Activated CD8-positive, alpha-beta T cell treated with anti-CD3 and anti-CD28 coated beads for 36 hours (primary cell): ENCODE measurements around the gene XDH. TPM values are rescaled to one million over a fixed set of nuclear protein-coding genes. Genes with fewer than 3 reads are reported as not detected.

ENCODE experiments used
- ATAC-seq: fragments of 200-7000 bp; cut with Tn5 transposase; one replicate; pipeline ENCODE4 v1.10.0; 2021; ENCODE audit warnings: mild to moderate bottlenecking, moderate library complexity
- CTCF ChIA-PET: fragments of 350-600 bp; sonication (Branson Sonifier 250); formaldehyde crosslinking; loops from one replicate; lab custom pipeline; 2021; ENCODE audit warnings: antibody characterized with exemption; lab: Charles Lee
- POLR2A ChIA-PET: fragments of 350-600 bp; sonication (Branson Sonifier 250); formaldehyde crosslinking; loops from one replicate; lab custom pipeline; 2021; ENCODE audit warnings: antibody characterized with exemption; lab: Charles Lee
- DNase-seq: peaks from one replicate; pipeline ENCODE4 v3.0.0-alpha.2; 2020
- H3K27ac Mint-ChIP-seq: one replicate; pipeline ENCODE4 v1.8.0; 2021; ENCODE audit warnings: mild to moderate bottlenecking, mixed read lengths
- H3K27me3 Mint-ChIP-seq: one replicate; pipeline ENCODE4 v1.8.0; 2021; ENCODE audit warnings: mixed read lengths
- H3K36me3 Mint-ChIP-seq: one replicate; pipeline ENCODE4 v1.8.0; 2021; ENCODE audit warnings: low read depth, mixed read lengths
- H3K4me1 Mint-ChIP-seq: one replicate; pipeline ENCODE4 v1.8.0; 2021; ENCODE audit warnings: low read depth, mixed read lengths
- H3K4me3 Mint-ChIP-seq: one replicate; pipeline ENCODE4 v1.8.0; 2021; ENCODE audit warnings: mild to moderate bottlenecking, moderate library complexity, mixed read lengths
- H3K9me3 Mint-ChIP-seq: one replicate; pipeline ENCODE4 v1.8.0; 2021; ENCODE audit warnings: mixed read lengths
- intact Hi-C: fragments of 100-400 bp; cut with micrococcal nuclease; formaldehyde crosslinking; loops from one replicate; pipeline ENCODE4 v1.10.0; 2022
- total RNA-seq, 2 experiments: library from RNA; stranded (reverse); gene quantifications; one replicate each; pipeline ENCODE4 v1.2.3, GENCODE V29; 2021
- TF ChIP-seq, protein P1 (sequence below): fragments of 200-600 bp; IDR thresholded peaks from one replicate; pipeline ENCODE4 v1.8.0; 2022; ENCODE audit warnings: antibody characterized with exemption, mild to moderate bottlenecking

Gene XDH
- total RNA-seq, 2 experiments from 2014 or later = 0.16 TPM; not detected in 1

GRCh38 chr2:31337197-31337596 is 77.3 kb downstream of the XDH start:
- no peaks in the 10 kb centered on the region for H3K36me3 Mint-ChIP-seq
- intact Hi-C loops = loop anchor here (10.0 kb wide), 1 partner anchor 472 kb away; no protein-coding TSS in a partner anchor
- no peak for ATAC-seq

GRCh38 chr2:31335921-31336585 is 78.5 kb downstream of the XDH start:
- H3K9me3 Mint-ChIP-seq = no peaks in the 10 kb centered on the region
- DNase-seq = no peak
- H3K4me1 Mint-ChIP-seq = no peaks in the 10 kb centered on the region
- H3K27me3 Mint-ChIP-seq = peaks cover under 1% of the 10 kb centered on the region
- TF ChIP-seq, protein P1, sequence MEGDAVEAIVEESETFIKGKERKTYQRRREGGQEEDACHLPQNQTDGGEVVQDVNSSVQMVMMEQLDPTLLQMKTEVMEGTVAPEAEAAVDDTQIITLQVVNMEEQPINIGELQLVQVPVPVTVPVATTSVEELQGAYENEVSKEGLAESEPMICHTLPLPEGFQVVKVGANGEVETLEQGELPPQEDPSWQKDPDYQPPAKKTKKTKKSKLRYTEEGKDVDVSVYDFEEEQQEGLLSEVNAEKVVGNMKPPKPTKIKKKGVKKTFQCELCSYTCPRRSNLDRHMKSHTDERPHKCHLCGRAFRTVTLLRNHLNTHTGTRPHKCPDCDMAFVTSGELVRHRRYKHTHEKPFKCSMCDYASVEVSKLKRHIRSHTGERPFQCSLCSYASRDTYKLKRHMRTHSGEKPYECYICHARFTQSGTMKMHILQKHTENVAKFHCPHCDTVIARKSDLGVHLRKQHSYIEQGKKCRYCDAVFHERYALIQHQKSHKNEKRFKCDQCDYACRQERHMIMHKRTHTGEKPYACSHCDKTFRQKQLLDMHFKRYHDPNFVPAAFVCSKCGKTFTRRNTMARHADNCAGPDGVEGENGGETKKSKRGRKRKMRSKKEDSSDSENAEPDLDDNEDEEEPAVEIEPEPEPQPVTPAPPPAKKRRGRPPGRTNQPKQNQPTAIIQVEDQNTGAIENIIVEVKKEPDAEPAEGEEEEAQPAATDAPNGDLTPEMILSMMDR = no peak
- intact Hi-C loops = loop anchor here (10.0 kb wide), 1 partner anchor 471 kb away; no protein-coding TSS in a partner anchor
- CTCF ChIA-PET = interaction anchor here (6.3 kb wide), 1 partner anchor 624 kb away, joined by 54 read pairs; no protein-coding TSS in a partner anchor
- no peaks in the 10 kb centered on the region for H3K36me3 Mint-ChIP-seq
- ATAC-seq = no peak
- POLR2A ChIA-PET = no interaction called here
- no peak overlapping the region for H3K27ac Mint-ChIP-seq
- no peak overlapping the region for H3K4me3 Mint-ChIP-seq

More at GRCh38 chr2:31337197-31337596, 77.3 kb downstream of the XDH start:
- ChIA-PET POLR2A (no interaction called here), CTCF (interaction anchor here (6.3 kb wide), 1 partner anchor 625 kb away, joined by 54 read pairs; no protein-coding TSS in a partner anchor)
- no peak for DNase-seq
- Mint-ChIP-seq H3K27ac (no peak overlapping the region), H3K9me3 (no peaks in the 10 kb centered on the region), H3K27me3 (peaks cover 3% of the 10 kb centered on the region), H3K4me1 (no peaks in the 10 kb centered on the region), H3K4me3 (no peak overlapping the region)
- TF ChIP-seq, protein P1 = no peak

DNA sequence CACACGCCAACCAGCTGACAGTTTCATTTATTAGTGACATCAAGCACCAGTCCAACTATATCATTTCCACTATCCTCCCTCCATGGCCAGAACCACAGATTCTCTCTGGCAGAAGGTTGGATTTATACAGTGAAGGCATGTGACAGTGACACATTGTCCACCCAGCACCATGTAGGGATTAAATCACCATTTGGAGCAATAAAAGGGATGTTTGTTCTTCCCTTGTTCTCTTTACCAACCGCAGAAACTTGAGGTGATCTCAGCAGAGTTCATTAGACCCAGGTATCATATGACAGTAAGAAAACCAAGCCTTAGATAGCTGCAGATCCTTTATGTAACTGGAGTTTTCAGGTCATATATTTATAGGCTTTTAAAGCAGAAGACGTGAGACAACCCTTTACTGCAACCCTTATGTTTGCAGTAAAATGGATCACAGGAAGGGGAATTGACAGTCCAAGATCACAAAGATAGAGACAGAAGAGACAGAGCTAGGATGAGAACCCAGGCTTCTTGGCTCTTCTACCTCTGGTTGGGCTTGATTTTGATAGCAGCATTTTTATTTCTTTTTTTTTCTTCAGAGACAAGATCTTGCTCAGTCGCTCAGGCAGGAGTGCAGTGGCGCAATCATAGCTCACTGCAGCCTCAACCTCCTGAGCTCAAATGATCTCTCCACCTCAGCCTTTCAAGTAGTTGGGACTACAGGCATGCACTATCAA is 80.1 kb downstream of the XDH start:
- TF ChIP-seq, protein P1 = no peak
- no peaks in the 10 kb centered on the region for H3K27me3 Mint-ChIP-seq

DNA sequence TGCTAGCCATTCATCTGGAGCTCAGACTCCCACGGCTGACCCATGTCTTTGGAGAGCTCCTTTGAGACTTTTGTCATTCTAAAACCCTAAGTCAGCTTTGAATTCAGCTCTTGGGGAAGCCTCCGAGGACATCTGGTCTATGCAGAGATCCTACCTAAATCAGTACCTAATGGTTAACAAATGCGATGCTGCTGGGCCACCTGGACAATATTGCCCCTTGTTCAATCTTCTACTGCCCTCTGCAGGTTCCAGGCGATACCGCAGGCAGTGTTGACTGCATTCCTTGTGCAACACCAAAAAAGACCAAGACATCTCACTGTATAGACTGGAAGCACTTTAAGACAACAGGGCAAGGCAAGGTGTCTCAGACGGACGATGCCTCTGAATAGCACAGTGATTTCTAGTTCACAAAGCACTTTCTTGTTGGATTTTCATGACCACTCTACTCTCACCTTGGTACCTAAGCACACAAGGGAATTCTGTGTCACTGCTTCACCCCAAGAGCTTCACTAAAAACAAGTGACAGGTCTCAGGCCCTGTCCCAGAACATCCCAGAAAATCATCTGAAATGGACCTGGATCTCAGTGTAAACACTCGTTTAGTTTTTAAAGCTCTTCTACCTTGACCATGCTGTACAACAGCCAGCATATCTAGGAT is 80.9 kb downstream of the XDH start:
- Mint-ChIP-seq H3K4me3 (no peak overlapping the region), H3K27ac (no peak overlapping the region), H3K36me3 (no peaks in the 10 kb centered on the region), H3K27me3 (no peaks in the 10 kb centered on the region), H3K4me1 (no peaks in the 10 kb centered on the region), H3K9me3 (no peaks in the 10 kb centered on the region)
- ChIA-PET POLR2A (no interaction called here), CTCF (interaction anchor here (0.6 to 6.3 kb wide), 43 partner anchors 10 to 1168 kb away, joined by 3 to 54 read pairs (median 4); partner anchors contain the start of genes EHD3 and GALNT14)
- ATAC-seq (peak; percentile 95), DNase-seq (peak; percentile 87)
- TF ChIP-seq, protein P1 = peak; percentile 88
- intact Hi-C loops = loop anchor here (5.0 to 10.0 kb wide), 2 partner anchors 469 to 621 kb away; no protein-coding TSS in a partner anchor

More for the DNA sequence above, 80.1 kb downstream of the XDH start:
- intact Hi-C loops = loop anchor here (5.0 to 10.0 kb wide), 2 partner anchors 470 to 622 kb away; no protein-coding TSS in a partner anchor
- no peaks in the 10 kb centered on the region for H3K36me3 Mint-ChIP-seq
- no peaks in the 10 kb centered on the region for H3K4me1 Mint-ChIP-seq
- no peaks in the 10 kb centered on the region for H3K9me3 Mint-ChIP-seq
- H3K4me3 Mint-ChIP-seq = no peak overlapping the region
- ChIA-PET CTCF (interaction anchor here (0.7 to 6.3 kb wide), 24 partner anchors 9 to 1172 kb away, joined by 3 to 54 read pairs (median 4); partner anchors contain the start of genes EHD3 and GALNT14), POLR2A (no interaction called here)
- DNase-seq (no peak), ATAC-seq (no peak)
- no peak overlapping the region for H3K27ac Mint-ChIP-seq
